Measurements from ENCODE around the gene MOSMO. TPM values are rescaled to one million over a fixed set of nuclear protein-coding genes. Genes with fewer than 3 reads are reported as not detected.

MOSMO gene
- total RNA-seq, 1 experiment from 2014 or later = 24.2 TPM

- no peaks in the 10 kb centered on the region for H3K36me3 ChIP-seq (ENCODE audit: low read depth)
- ChIA-PET CTCF (interaction anchor here (0.6 to 1.6 kb wide), 3 partner anchors 15 to 141 kb away, joined by 3 to 12 read pairs (median 5); no protein-coding TSS in a partner anchor), POLR2A (ENCODE audit: unreplicated experiment) (interaction anchor here (0.5 to 0.7 kb wide), 2 partner anchors 64 to 344 kb away, joined by 5 to 30 read pairs; no protein-coding TSS in a partner anchor)
- no peaks in the 10 kb centered on the region for H3K27me3 ChIP-seq (ENCODE audit: insufficient read depth, low read depth)
- no peaks in the 10 kb centered on the region; the same call in 1 of the 2 replicates for H3K4me1 ChIP-seq (replicated peaks; ENCODE audit: insufficient read depth)
- H3K79me2 ChIP-seq (ENCODE audit: low read depth) = no peaks in the 10 kb centered on the region
- H3K4me3 ChIP-seq = no peak within 1 kb of the TSS
- peak; percentile 39 to 76 for DNase-seq
- no peaks in the 10 kb centered on the region for H3K9me2 ChIP-seq (ENCODE audit: insufficient read depth)
- H4K20me1 ChIP-seq (ENCODE audit: insufficient read depth) = no peaks in the 10 kb centered on the region
- no TSS peak for BruUV-seq (replicated peaks)
- intact Hi-C loops (cut with micrococcal nuclease; ENCODE audit: unreplicated experiment) = loop anchor here (5.0 kb wide), 1 partner anchor 95 kb away; no protein-coding TSS in a partner anchor
- TF ChIP-seq CTCF (conservative IDR thresholded peaks at IDR 0.05) (no peak), EZH2 (IDR thresholded peaks at IDR 0.05; ENCODE audit: low read depth) (no peak)
- H2AFZ ChIP-seq = no peak within 1 kb of the TSS
- H3F3A ChIP-seq (ENCODE audit: insufficient read depth, low read depth) = 0 out of 2 replicates have a peak, but pooled peaks cover 8% of the 10 kb centered on the region
- no peaks in the 10 kb centered on the region for H3K9me3 ChIP-seq (ENCODE audit: insufficient read depth, low read depth)
- no peak within 1 kb of the TSS for H3K27ac ChIP-seq
- no peak within 1 kb of the TSS for H3K4me2 ChIP-seq
Measured at GRCh38 chr16:22092143-22092933, 84.4 kb downstream of the MOSMO start, which contains the start of gene VWA3A. TSS of gene VWA3A (plus strand) at chr16:22092541. CDS start at chr16:22092638, 97 bp downstream.

- no peak overlapping the region for H3K27ac ChIP-seq
- POLR2A ChIA-PET (ENCODE audit: unreplicated experiment) = no interaction called here
- CTCF ChIA-PET = interaction anchor here (1.6 kb wide), 1 partner anchor 16 kb away, joined by 12 read pairs; no protein-coding TSS in a partner anchor
Measured at GRCh38 chr16:22093331-22093730, 85.4 kb downstream of the MOSMO start.

More at GRCh38 chr16:22093331-22093730, 85.4 kb downstream of the MOSMO start:
- Histone ChIP-seq H3F3A (ENCODE audit: insufficient read depth, low read depth) (0 out of 2 replicates have a peak, but pooled peaks cover 8% of the 10 kb centered on the region), H3K4me3 (no peak overlapping the region), H3K9me2 (ENCODE audit: insufficient read depth) (no peaks in the 10 kb centered on the region), H2AFZ (no peak overlapping the region), H3K27me3 (ENCODE audit: insufficient read depth, low read depth) (no peaks in the 10 kb centered on the region), H3K9me3 (ENCODE audit: insufficient read depth, low read depth) (no peaks in the 10 kb centered on the region), H3K79me2 (ENCODE audit: low read depth) (no peaks in the 10 kb centered on the region), H3K4me1 (replicated peaks; ENCODE audit: insufficient read depth) (no peaks in the 10 kb centered on the region; the same call in 1 of the 2 replicates), H4K20me1 (ENCODE audit: insufficient read depth) (no peaks in the 10 kb centered on the region), H3K4me2 (no peak overlapping the region), H3K36me3 (ENCODE audit: low read depth) (no peaks in the 10 kb centered on the region)
- no TSS peak for BruUV-seq (replicated peaks)
- TF ChIP-seq EZH2 (IDR thresholded peaks at IDR 0.05; ENCODE audit: low read depth) (no peak), CTCF (conservative IDR thresholded peaks at IDR 0.05) (no peak)
- intact Hi-C loops (cut with micrococcal nuclease; ENCODE audit: unreplicated experiment) = loop anchor here (5.0 kb wide), 1 partner anchor 94 kb away; no protein-coding TSS in a partner anchor
- DNase-seq = no peak

Data from PC-9 (cell line).